Measurements from ENCODE around the gene CIT. TPM values are rescaled to one million over a fixed set of nuclear protein-coding genes. Genes with fewer than 3 reads are reported as not detected.

Gene CIT
- total and polyA plus RNA-seq, 8 donors, result 0.38 to 2.7 (median 0.84) TPM

DNA sequence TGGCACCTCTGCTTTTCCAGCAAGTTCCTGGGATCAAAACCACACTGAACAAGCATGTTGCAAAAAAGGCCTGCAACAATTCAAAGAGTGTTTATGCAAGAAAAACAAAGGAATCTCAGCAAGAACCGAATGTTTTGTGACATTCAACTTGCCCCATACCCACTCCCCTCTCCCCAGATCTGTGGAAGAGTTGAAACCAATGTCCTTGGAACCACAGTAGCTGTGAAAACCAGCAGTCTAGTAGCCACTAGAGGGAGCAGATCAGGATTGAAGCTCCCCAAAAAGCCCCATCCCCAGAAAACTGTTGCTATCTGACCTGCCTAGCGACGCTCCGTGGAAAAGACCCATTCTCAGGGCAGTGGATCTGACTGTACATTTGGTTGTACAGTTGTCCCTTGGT, 182.1 kb downstream of the CIT start:
- TF ChIP-seq CTCF (IDR thresholded peaks at IDR 0.05), result no peak
- 77 to 78% methylated on average over 4 of the region's 4 CpGs for WGBS, 2 donors
- H3K4me1 ChIP-seq, result peaks cover 11 to 29% (median 22%) of the 10 kb centered on the region in 3 donors
- no peak overlapping the region for H3K27ac ChIP-seq
- H3K27me3 ChIP-seq, result no peaks in the 10 kb centered on the region
- DNase-seq (no peak), ATAC-seq (no peak), FAIRE-seq (no peak)
- H3K4me3 ChIP-seq, result no peak overlapping the region
- no peaks in the 10 kb centered on the region for H3K9me3 ChIP-seq
- intact Hi-C loops (cut with DNase I), result no loop called here
- no peaks in the 10 kb centered on the region for H3K36me3 ChIP-seq

DNA sequence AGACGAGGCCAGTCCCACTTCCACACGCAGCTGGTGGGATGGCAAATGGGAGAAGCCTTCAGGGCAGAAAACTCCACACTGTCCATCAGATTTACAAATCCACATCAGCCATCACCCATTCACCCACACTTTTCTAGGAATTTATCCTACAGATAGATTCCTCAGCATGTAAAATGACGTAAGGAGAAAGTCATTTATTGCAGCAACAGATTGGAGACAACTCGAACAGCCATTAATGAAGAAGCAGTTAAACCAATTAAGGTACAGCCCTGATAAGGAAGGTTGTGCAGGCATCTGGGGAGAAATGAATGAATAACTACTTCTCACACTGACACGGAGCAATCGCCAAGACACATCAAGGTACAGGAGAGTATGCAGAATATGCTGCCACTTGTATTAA, 183.0 kb downstream of the CIT start:
- WGBS, 2 donors, result 72 to 79% methylated on average over 6 of the region's 6 CpGs
- intact Hi-C loops (cut with DNase I), result no loop called here
- Histone ChIP-seq H3K4me1 (peaks cover 11 to 29% (median 22%) of the 10 kb centered on the region in 3 donors), H3K27ac (no peak overlapping the region), H3K4me3 (no peak overlapping the region), H3K9me3 (no peaks in the 10 kb centered on the region), H3K36me3 (no peaks in the 10 kb centered on the region), H3K27me3 (no peaks in the 10 kb centered on the region)
- no peak for ATAC-seq
- no peak for FAIRE-seq
- no peak for DNase-seq
- no peak for TF ChIP-seq CTCF (IDR thresholded peaks at IDR 0.05)

DNA sequence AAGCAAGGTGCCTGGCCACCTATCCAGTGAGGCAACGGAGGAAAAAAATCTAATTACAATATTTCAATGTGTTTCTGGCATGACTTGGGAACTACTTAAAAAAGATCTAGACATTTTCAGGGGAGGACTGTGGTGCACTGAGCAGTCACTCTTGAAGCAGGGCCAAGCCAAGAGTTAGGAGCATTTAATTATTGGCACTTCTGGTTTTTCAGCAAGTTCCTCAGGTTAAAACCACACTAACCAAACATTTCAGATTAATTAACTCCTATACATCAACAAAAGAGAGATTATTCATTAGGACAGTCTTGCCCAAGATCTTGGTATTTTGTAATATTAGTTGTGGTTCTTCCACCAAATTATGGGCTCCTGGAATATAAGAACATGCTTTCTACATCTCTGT, 183.6 kb downstream of the CIT start:
- DNase-seq (no peak), ATAC-seq (peak in 2 of 4 donors; percentile 20 to 22), FAIRE-seq (no peak)
- intact Hi-C loops (cut with DNase I), result no loop called here
- H3K9me3 ChIP-seq, result no peaks in the 10 kb centered on the region
- 10 to 24% methylated on average over 1 of the region's 1 CpG for WGBS, 2 donors
- no peak for TF ChIP-seq CTCF (IDR thresholded peaks at IDR 0.05)
- peak overlapping the region in 3 of 4 donors; percentile 16 to 38 (median 31) for H3K27ac ChIP-seq
- H3K36me3 ChIP-seq, result no peaks in the 10 kb centered on the region
- H3K4me1 ChIP-seq, result peaks cover 11 to 29% (median 22%) of the 10 kb centered on the region in 3 donors
- H3K27me3 ChIP-seq, result no peaks in the 10 kb centered on the region
- no peak overlapping the region for H3K4me3 ChIP-seq

DNA sequence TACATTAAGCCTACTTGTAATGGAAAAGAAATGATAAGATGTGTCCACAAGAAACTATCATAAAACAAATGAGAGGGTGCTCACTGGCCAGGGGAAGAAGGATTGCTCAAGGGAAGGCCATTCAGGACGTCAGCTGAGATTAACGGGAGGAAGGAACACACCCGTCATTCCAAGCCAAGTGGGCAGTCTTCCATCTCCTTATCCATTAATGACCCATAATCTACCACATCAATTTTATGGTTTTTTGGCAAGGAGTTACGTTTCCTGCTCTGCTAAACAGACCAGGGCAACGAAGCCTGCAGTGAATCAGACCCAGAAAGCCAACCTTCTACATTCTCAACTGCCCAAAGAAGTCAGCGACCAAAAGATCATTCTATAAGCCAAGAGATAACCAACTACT, 184.1 kb downstream of the CIT start:
- FAIRE-seq (peak; percentile 5), DNase-seq (peak in 4 of 6 donors; percentile 44 to 78 (median 61))

More for the DNA sequence above, 184.1 kb downstream of the CIT start:
- Histone ChIP-seq H3K4me3 (no peak overlapping the region), H3K27ac (peak overlapping the region; percentile 11 to 38 (median 24)), H3K4me1 (peaks cover 11 to 29% (median 22%) of the 10 kb centered on the region in 3 donors), H3K9me3 (no peaks in the 10 kb centered on the region), H3K36me3 (no peaks in the 10 kb centered on the region), H3K27me3 (no peaks in the 10 kb centered on the region)
- 4% methylated on average over 6 of the region's 6 CpGs for whole genome bisulfite sequencing, 2 donors
- TF ChIP-seq CTCF (IDR thresholded peaks at IDR 0.05), result no peak
- ATAC-seq, result peak; percentile 85 to 93 (median 90)
- intact Hi-C loops (cut with DNase I), result no loop called here

Data from pancreas (tissue), 10 donors.